GM12875 (cell line): ENCODE results near the gene ONECUT2.

ENCODE experiments used
- H3K4me3 ChIP-seq: one replicate; pipeline ENCODE4 v1.5.1; 2011; ENCODE audit warnings: low read depth, low read length, control low read depth
- CTCF ChIP-seq: IDR thresholded peaks from 2 replicates; pipeline ENCODE4 v1.5.1; 2011; ENCODE audit warnings: low read depth, mild to moderate bottlenecking, control low read depth, inconsistent platforms, low read length, moderate library complexity, borderline replicate concordance; ENCODE audit not compliant: insufficient read depth

The ONECUT2 gene

GRCh38 chr18:57432751-57433400 is 2.3 kb upstream of the ONECUT2 start:
- TF ChIP-seq CTCF, result no peak

GRCh38 chr18:57433482-57433881 is 1.7 kb upstream of the ONECUT2 start:
- no peak for TF ChIP-seq CTCF
- no peak overlapping the region for H3K4me3 ChIP-seq

More at GRCh38 chr18:57432751-57433400, 2.3 kb upstream of the ONECUT2 start:
- no peak overlapping the region for H3K4me3 ChIP-seq

- no peak for TF ChIP-seq CTCF
- no peak overlapping the region for H3K4me3 ChIP-seq
These were observed 1.1 kb upstream of the ONECUT2 start for GRCh38 chr18:57433934-57434535.

GRCh38 chr18:57435846-57436190 is 644 bp downstream of the ONECUT2 start:
- TF ChIP-seq CTCF, result no peak
- H3K4me3 ChIP-seq, result no peak overlapping the region

GRCh38 chr18:57436191-57436964 is 1.2 kb downstream of the ONECUT2 start:
- H3K4me3 ChIP-seq, result no peak overlapping the region
- TF ChIP-seq CTCF, result no peak

GRCh38 chr18:57436965-57437333 is 1.8 kb downstream of the ONECUT2 start:
- TF ChIP-seq CTCF, result no peak
- H3K4me3 ChIP-seq, result no peak overlapping the region

- H3K4me3 ChIP-seq, result no peak overlapping the region
- no peak for TF ChIP-seq CTCF
These were observed 2.2 kb downstream of the ONECUT2 start for GRCh38 chr18:57437402-57437765.
